HG03066 (cell line): ENCODE data around the gene C22orf42.
"Not testable (repeated sequence)": the region's sequence is repeated elsewhere in the genome, so short reads cannot be mapped to it uniquely, and the experiment has no call there.

ENCODE experiments used
- ATAC-seq: cut with Tn5 transposase; IDR thresholded peaks from one replicate; pipeline ENCODE4 v1.9.1; 2021; ENCODE audit warnings: low read depth; ENCODE audit not compliant: unreplicated experiment

C22orf42 gene

DNA sequence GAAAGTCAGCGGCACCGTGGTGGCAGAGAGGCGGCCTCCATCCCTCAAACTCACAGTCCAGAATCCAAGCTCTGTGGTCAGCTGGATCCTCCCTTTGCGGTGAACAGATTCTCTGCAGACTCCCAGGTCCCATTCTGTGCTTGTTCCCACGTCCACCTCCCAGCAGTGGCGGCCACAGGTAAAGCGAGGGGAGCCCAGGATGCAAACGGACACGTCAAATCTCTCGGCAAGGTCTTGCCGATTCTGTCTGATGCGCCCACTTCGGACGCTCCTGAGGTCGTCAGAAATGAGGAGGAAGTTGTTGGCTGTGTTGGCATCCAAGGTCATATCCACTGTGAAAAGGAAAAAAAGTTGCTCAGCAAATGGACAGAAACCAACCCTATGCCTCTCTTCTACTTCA lies 31.9 kb upstream of the C22orf42 start:
- ATAC-seq: not testable (repeated sequence)

DNA sequence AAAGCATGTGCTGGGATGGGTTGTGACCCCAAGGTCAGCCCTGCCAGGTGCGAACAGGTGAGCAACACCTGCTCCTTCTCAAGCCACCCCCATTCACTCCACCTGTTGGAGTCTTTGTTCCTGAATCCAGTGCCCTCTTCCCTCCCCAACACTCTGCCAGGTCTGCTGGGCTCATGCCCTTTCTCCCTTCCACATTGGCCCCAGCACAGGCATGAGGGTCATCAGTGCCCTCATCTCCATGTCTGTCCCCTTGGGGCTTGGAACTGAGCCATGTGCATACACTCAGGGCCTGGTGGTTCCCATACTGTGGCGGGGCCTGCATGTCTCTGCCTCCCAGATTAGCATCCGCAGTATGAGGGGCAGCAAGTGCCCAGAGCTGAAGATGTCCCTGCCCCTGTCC lies 26.7 kb upstream of the C22orf42 start:
- ATAC-seq: no peak

DNA sequence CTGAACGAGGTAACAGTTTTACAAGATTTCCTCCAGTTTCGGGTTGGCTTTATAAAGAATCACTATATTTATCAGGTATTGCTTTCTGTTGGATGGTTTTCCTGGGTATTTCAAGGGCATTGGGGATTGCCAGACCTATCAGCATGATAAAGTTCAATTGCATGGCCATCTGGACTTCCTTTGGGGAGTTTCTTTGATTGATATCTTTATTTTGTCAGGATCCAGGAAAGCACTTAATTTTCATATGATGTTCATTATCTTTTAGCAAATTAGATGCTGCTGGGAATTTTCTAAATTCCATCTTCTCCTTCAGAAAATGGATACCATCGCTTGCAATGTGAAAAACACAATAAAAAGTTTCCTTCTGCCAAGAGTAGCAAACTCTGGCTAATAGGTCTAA lies 24.5 kb upstream of the C22orf42 start:
- ATAC-seq: no peak

DNA sequence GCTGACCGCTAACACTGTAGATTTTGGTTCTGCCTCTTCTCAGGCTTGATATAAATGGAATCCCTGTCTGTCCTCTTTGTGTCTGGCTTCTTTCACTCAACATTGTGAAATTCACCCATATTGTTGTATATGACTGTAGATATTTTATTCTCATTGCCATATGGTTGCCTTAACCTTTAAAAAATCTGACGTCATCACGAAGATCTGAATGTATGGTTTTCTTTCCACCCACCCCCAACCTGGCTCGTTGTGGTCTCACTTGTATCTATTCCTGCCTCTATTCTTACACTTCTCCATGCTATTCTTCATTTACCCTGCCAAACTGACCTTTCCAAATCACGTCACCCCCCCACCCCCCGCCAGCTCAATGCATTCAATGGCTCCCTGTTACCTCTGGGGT lies 21.9 kb upstream of the C22orf42 start:
- ATAC-seq: no peak

DNA sequence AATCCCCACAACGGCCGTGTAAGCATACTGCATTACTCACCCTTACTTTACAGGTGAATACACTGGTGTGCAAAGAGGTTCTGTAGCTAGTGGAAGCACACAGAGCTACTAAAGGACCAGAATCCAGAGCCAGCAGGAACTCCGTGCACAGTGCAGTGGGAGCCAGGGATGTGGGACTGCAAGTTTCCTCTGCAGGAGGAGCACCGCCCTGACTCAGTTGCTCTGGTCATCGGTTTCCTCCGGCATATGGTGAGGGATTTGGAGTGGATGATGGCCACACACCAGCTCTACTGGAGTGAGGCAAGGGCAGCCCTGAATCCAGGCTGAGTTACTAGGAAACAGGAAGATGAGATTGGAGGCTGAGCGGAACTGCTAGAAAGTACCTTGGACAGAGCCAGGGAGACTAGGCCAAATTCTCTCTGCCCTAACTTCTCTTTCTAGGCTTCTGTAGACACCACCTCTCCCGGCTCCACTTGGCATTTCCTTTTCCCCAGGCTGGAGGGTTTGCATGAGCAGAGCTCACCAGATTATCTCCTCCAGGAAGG lies 18.2 kb upstream of the C22orf42 start:
- ATAC-seq: no peak

DNA sequence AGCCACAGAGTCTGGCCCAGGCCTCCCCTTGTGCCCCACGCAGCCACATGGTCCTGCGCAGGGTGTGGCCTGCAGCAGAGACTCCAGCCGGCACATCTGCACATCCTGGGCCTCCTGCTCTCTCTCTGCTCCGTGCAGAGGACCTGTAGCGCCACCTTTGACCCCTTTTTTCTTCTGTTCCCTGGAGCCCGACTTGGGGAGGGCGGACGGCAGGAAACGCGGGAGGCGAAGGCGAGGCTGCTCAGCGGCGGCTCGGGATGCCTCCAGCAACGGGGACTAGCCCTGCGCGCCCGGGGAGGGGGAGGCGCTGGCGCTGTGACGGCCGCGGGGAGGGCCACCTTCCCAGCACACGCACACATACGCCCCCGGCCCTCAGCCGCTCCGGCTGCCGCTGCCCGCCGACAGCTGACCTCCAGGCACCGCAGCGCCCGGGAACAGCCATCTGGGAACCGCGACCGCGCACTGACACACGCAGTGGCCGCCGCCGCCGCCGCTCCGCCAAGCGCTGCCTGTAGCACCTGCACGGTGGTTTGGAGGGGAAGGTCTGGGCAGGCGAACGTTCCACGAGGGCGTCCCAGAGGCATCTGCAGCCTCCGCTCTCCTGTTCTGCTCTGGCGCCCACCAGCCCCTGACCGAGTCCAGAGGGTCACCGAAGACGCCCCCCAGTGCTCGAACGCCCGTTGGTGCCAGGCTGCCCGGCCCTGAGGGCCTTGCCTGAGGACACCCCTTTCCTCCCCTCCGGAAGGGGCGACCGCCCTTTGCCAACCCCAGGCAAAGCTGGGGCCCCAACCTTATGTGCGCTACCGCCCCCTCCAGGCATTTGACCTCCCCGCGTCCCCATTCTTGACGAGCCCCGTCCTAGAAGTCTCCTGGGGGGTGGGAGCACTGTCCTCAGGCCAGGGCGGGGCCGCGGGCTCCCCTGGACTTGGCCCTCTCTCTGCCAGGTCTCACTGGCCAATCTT lies 16.9 kb upstream of the C22orf42 start:
- ATAC-seq: no peak

DNA sequence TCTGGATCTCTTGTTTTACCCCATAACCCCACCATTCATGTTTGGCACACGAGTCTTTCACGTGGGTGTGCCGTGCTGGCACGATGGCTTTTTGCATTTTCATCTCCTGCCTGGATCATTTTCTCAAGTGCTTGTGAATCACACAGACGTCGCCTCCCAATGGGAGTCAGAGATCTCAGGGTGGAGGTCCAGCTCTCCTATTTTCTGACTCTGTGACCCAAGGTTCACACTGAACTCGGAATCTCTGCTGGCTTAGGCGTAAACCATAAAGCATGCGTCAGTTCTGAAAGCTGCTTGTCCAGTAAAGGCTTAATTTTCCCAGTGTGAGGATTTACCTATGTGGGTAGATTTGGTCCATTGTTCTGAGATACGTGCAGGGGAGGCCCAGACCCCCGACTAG lies 16.0 kb upstream of the C22orf42 start:
- no peak for ATAC-seq

DNA sequence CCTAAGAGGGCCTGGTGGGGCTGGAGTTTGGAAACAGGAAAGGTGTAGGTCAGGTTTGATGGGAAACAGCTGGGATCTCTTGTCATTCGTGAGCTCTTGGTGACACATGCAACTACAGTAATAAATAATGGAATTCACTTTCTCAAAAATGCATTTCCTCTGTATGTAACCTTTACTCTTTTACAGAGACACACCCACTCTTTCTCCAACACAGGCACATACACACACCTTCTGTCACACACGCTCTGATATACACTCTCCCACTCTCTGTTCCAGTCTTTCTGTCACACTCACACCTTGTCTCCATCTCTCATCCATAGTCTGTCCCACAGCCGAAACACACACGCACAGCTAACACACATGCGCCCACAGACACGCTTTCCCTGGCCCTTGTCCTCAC lies 6.6 kb upstream of the C22orf42 start:
- ATAC-seq: no peak

DNA sequence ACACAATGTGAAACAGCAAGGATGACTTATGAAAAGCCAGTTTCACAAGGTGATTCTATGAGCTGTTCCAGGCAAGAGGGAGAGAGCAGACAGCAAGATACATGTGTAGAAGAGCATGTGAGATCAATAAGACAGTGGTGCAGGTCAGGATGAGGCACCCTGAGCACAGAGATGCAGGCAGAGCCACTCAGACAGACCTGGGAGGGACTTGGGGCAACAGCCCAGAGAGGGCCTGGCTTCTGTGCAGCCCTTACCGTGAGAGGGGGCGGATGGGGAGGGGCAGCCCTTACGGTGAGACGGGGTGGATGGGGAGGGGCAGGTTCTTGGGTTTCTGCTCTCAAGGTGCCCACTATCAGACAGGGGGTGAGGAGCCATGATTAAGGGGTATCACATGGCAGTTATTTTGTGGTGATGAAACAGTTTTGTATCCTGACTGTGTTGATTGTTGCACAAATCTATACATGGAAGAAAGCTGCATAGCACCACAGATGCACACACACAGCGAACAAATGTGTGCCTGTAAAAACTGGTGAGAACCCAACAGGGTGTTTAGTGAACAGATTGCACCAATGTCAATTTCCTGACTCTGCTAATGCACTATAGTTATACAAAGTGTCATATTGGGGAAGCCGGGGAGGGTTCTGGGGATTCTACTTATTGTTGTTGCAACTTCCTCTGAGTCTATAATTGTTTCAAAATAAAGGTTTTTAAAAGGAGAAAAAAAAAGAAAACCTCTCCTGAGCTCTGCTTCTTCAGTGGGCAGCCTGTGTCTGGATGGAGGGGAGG lies 5.2 kb upstream of the C22orf42 start:
- ATAC-seq: no peak

DNA sequence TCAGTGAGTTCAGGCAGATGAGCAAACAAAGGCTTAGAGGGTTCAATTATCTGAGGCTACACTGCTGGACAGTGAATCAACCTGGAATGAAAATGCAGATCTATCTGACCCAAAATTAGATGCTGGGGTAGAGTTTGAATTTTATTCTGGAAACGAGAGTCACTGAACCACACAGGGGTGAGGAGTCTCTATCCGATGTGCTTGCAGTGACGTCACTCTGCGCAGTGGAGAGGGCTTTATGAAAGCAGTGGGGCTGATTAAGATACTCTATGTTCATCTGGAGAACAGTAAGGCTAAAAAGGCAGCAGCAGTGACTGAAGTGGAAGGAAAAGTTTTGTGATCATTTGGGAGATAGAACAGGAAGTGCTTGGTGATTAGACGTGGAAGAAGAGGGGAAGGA lies 1.3 kb upstream of the C22orf42 start:
- not testable (repeated sequence) for ATAC-seq

DNA sequence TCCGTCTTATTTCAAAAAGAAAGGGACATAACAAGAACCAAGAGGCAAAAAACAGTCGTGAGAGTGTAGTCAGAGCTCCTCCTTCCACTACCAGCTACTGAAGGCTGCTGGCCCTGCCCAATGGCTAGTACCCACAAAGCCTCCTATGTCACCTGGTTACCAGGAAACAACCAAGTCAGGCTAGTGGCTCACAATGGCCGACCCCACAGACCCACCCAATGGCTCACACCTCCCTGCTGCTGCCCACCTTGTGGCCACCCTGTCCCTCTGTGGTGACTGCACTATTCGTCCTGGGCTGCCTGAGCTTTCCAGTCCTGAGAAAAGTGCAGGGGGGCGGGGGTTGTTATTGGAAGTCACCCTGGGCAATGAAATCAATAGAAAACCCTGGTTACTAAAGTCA lies 1.5 kb downstream of the C22orf42 start:
- ATAC-seq: not testable (repeated sequence)

DNA sequence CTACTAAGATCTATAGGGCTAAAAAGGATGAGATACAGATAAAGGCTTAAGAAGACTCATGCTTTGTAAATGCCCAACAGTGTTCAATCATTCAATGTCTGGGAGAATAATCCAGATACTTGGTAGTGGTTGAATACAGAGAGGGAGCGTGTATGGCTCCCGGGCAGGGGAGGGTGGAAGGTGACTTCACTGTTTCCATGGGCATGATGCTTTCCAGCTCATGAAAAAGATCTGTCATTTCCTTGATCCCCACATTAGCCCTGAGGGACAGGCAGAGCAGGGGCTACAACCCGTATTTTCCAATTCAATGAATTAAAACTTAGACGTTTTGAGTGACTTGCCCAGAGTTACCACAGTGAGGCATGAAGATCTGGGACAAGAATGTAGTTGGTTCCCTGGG lies 4.4 kb downstream of the C22orf42 start:
- not testable (repeated sequence) for ATAC-seq

DNA sequence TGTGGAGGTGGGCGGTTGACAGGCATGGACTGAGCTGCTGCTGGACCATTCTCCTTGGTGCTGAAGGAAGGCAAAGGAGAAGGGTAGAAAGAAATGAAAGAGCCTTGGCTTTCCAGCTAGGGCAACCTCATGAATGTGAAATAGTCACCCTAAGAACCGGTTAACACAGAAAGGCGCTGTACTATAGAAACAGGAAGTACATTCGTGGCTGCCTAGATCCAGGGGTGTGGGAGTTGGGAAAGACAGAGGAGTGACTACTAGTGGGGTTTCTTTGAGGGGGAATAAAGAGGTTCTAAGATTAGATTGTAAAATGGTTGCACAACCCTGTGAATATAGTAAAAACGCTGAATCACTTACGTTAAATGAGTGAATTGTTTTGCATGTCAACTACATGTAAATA lies 7.5 kb downstream of the C22orf42 start:
- ATAC-seq: not testable (repeated sequence)

DNA sequence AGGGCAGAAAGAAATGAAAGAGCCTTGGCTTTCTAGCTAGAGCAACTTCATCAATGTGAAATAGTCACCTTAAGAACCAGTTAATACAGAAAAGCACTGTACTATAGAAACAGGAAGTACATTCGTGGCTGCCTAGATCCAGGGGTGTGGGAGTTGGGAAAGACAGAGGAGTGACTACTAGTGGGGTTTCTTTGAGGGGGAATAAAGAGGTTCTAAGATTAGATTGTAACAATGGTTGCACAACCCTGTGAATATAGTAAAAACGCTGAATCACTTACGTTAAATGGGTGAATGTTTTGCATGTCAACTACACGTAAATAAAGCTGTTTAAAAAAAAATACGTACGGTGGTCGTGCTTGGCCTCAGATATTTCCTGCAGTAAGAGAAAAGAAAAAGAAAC lies 8.5 kb downstream of the C22orf42 start:
- ATAC-seq: not testable (repeated sequence)

DNA sequence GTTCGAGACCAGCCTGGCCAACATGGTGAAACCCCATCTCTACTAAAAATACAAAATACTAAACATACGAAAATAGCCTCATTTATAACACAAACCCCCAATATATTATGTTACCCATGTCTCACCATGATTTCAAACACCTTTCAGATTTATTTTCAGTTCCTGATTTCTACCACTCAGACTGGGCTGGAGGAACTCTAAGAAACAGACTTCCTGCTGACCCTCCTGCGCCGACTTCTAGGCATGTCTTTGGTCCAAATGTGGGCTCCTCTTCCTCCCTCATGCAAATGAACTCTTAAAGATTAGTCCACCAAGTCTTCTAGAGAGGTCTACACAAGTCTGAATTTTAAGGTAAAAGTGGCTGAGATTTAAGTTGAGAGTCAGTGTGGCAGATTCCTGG lies 10.7 kb downstream of the C22orf42 start:
- not testable (repeated sequence) for ATAC-seq

DNA sequence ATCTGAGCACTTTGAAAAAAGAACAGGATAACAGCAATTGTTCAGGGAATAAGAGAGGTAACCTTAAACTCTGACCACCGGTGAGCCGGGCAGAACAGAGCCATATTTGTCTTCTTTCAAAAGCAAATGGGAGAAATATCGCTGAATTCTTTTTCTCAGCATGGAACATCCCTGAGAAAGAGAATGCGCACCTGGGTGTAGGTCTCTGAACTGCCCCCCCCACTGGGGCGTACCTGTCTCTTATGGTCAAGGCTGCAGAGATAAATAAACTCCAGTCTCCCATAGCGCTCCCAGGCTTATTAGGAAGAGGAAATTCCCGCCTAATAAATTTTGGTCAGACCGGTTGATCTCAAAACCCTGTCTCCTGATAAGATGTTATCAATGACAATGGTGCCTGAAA lies 12.0 kb downstream of the C22orf42 start:
- ATAC-seq: not testable (repeated sequence)

DNA sequence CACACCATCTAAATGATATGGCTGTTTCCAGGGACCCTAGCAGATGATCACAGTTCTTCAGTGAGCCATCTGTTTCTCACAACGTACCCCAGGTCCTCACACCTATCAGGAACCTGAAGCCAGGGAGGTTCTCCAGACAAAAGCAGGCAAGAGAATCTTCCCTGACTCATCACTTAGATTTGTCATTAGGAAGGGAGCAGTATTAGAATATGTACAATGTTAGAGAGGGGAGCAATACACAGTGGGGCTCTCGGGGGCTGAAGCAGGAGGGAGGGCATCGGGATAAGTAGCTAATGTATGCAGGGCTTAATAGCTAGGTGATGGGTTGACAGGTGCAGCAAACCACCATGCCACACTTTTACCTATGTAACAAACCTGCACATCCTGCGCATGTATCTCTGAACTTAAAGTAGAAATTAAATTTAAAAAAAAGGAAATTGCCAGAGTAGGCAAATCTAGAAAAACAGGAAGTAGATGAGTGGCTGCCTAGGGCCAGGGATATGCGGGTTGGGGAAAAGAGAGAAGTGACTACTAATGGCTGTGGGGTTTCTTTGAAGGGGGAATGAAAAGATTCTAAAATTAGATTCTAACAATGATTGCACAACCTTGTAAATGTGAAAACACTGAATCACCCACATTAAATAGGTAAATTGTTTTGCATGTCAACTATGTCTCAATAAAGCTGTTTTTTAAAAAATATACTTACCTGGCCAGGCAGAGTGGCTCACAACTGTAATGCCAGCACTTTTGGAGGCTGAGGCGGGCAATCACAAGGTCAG lies 14.4 kb downstream of the C22orf42 start:
- ATAC-seq: no peak

DNA sequence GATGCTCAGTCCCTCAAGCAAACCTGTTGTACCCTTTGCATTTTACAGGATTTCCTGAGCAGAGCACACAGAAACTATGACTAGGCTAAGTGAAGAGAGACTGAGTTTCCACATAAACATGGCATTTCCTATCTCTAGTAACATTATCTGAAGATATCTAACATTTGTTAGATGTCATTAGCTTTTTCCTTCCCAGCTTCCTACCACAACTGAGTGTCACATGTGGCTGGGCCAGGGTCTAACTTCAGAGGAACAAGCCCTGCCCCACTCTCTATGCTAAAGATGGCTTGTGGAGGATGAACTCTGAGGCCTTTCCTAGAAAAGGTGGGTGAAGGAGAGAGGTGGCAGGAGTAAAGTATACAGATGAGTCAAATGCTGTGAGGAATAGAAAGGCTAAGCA lies 16.5 kb downstream of the C22orf42 start:
- no peak for ATAC-seq

DNA sequence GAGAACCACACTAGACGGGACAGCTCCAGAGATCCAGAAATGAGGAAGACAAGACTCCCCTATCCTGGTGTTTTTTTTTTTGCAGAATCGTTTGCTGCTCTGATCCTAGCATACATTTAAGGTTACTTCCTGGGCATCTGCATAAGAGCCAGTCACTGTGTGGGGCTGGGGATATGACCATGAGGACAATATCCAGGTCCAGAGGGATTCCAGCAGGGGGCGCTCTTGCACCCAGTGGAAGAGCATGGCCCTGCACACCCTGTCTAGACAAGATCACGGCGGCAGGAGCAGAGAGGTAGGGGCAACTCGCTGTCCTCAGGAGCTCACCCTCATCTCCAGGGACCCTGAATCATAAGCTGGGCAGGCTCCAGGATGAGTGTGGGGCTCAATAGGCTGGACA lies 18.4 kb downstream of the C22orf42 start:
- ATAC-seq: not testable (repeated sequence)

DNA sequence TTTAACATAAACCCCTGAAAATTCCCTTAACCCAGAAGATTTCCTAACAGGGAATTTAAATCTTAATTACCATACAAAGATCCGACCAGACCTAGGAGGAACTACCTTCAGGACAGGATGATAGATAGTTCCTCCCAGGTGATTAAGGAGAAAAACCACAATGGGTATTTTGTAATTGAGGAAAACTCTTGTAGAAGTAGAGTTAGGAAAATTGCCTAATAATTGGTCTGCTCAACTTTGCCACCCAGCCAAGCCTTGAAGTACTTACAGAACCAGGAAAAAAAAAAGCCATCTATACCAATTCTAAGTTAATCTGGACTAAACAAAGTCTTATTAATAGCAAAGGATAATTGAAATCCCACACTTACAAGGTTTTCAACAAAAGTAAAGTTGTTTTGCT lies 20.5 kb downstream of the C22orf42 start:
- not testable (repeated sequence) for ATAC-seq
